Activated T-helper 1 cell treated with Interleukin-2 at 50 U/mL for 16 hours (primary cell): ENCODE measurements around the gene GFM2.
"Not testable (repeated sequence)": the region's sequence is repeated elsewhere in the genome, so short reads cannot be mapped to it uniquely, and the experiment has no call there.

ENCODE experiments used
- DNase-seq: peaks from one replicate; pipeline ENCODE4 v3.0.0-alpha.2; 2020; ENCODE audit warnings: low read depth

The GFM2 gene

GRCh38 chr5:74717596-74717995 lies 49.3 kb downstream of the GFM2 start:
- DNase-seq: no peak

DNA sequence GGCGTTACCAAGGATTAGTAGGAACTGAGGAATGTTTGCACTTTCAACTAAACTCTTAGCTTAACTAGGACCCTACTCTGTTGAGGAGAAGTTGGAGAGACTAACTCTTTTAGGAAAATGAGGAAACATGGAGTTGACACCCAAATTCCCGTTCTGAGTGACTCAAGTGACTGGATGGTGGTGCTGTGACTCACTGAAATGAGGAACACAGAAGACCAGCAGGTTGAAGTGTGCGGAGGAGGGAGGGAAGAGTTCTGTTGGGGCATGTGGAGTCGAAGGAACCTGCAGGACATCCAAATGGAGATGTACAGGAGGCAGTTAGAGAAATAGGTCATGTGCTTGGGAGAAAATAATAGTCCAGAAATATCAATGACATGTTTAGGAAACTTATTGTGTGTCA lies 73.7 kb downstream of the GFM2 start:
- no peak for DNase-seq

- no peak for DNase-seq
Measured at GRCh38 chr5:74686962-74687751, 79.8 kb downstream of the GFM2 start.

DNA sequence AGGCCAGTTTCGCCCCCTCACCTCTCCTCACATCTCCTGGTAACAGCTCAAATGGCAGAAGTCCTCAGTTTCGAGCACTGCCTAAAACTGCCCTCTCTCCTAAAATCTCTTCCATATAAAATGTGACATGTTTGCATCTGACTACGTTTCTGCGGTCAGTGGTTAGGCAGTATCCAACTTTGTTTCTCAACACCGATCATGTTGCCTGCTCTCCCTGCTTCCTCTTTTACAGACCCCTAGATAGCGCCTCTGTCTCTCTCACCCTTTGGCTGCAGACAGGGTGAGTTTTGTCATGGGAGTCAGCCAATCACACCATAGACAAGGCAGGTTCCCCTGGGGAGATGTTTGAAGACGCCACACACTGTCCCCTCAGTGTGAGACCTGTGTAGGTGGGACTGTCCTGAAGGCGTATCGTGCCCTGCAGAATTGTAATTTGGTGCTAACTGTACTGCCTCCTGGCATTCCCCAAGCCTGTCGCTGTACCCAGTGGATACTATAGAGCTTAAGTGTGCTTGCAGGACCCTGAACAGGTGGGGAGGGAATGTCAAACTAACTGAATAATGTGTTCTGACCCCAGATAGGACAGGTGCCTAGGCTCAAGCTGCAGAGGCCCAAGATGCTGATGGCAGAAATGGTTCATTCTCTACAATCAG lies 80.8 kb downstream of the GFM2 start:
- no peak for DNase-seq

- DNase-seq: peak; percentile 75
Measured at GRCh38 chr5:74684900-74685851, 81.7 kb downstream of the GFM2 start, which contains the start of gene HEXB. HEXB (plus strand) TSS chr5:74685233; CDS start chr5:74685261, 28 bp downstream.

- no peak for DNase-seq
Measured at GRCh38 chr5:74679966-74680365, 87.0 kb downstream of the GFM2 start.

DNA sequence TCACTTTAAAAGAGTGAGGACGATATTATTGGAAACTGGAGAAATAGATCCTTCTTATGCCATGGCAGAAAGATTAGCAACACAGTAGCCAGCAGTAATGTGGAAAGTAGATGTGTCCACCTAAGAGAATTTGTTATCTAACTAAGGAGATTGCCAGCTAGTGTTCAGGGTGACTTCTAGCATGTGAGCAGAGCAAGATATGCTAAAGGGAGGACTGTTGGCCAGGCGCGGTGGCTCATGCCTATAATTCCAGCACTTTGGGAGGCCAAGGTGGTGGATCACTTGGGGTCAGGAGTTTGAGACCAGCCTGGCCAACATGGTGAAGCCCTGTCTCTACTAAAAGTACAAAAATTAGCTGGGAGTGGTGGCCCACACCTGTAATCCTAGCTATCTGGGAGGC lies 87.6 kb downstream of the GFM2 start:
- not testable (repeated sequence) for DNase-seq

- DNase-seq: not testable (repeated sequence)
Measured at GRCh38 chr5:74678123-74678522, 88.8 kb downstream of the GFM2 start.

DNA sequence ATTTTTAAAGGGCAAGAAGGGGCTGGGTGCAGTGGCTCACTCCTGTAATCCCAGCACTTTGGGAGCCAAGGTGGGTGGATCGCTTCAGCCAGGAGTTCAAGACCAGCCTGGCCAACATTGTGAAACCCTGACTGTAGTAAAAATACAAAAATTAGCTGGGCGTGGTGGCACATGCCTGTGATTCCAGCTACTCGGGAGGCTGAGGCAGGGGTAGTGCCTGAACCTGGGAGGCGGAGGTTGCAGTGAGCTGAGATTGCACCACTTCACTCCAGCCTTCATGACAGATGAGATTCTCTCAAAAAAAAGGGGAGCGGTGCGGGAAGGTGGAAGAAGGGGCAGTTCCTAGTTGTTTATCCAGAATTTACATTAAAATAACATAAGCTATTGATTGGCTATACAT lies 90.5 kb downstream of the GFM2 start:
- DNase-seq: not testable (repeated sequence)

GRCh38 chr5:74673011-74673790 lies 93.7 kb downstream of the GFM2 start:
- no peak for DNase-seq

DNA sequence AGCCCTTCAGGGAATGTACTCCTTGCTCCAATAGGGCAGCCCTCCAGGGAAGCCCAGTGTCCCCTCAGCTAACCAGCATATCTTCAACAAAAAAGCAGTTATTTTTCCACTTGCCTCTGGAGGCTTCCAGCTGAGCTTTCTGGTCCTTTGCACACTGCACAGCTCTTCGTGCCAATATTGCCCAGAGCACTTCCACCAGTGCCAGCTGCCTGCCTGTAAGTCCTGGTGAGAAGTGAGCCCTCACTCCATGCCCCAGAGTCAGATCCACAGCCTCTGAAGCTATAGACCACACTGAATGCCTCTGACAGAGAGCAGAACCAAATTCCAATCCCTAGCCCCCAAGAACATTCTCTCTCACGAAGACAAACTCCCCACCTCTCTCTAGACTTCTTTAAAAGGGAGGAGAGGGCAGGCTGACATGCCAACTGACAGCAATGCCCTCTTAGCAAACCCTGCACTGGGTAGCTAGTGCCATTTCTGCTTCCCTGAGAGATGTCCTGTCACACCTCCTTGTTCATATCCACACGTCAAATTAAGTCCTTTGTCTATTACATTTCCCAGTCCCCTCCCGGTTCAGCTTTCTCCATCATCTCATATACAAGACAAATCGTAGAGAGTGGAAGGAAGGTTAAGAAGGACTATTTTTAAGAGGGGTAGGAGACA lies 94.6 kb downstream of the GFM2 start:
- no peak for DNase-seq
